Lower leg skin (tissue), 3 donors: Measurements from ENCODE around the gene CRACR2A.

ENCODE experiments used
- CTCF ChIP-seq, 3 donors: fragments of 450-650 bp; IDR thresholded peaks; one replicate each; pipeline ENCODE4 v1.5.1; 2016; ENCODE audit warnings: antibody characterized with exemption in 3 of 3, mild to moderate bottlenecking in 3 of 3, moderate library complexity in 2 of 3
- POLR2A ChIP-seq, 2 donors: fragments of 450-650 bp; IDR thresholded peaks; one replicate each; pipeline ENCODE4 v1.6.1; 2016 to 2017; ENCODE audit warnings: antibody characterized with exemption in 2 of 2, mild to moderate bottlenecking in 1 of 2, moderate library complexity in 1 of 2

- TF ChIP-seq CTCF (IDR thresholded peaks at IDR 0.05), result no peak
- no peak for TF ChIP-seq POLR2A (IDR thresholded peaks at IDR 0.05)
These were observed 34.8 kb downstream of the CRACR2A start for GRCh38 chr12:3718100-3718499.
